CD14-positive monocyte (primary cell): Measurements from ENCODE around the gene GRHPR. TPM values are rescaled to one million over a fixed set of nuclear protein-coding genes. Genes with fewer than 3 reads are reported as not detected.

Experiments used
- DNase-seq, 3 donors: peaks; one replicate each; pipeline ENCODE4 v3.0.0-alpha.2; 2011 to 2022
- H2AFZ ChIP-seq: 2 replicates; pipeline ENCODE4 v1.6.0; 2012; ENCODE audit warnings: mild to moderate bottlenecking, low read depth, low read length, inconsistent platforms; ENCODE audit not compliant: insufficient read depth, poor library complexity, severe bottlenecking
- H3K27ac ChIP-seq, 2 donors: 1 replicate in 1 of 2; 2 replicates in 1 of 2; pipeline ENCODE4 v1.5.1; 2012 to 2013; ENCODE audit warnings: low read length in 2 of 2, control low read depth in 1 of 2, inconsistent platforms in 1 of 2, low read depth in 1 of 2, mild to moderate bottlenecking in 1 of 2
- H3K27me3 ChIP-seq, 2 donors: one replicate each; pipeline versions ENCODE4 v1.6.0 to v1.6.1; 2011 to 2013; ENCODE audit warnings: low read length in 2 of 2; ENCODE audit not compliant: control insufficient read depth in 2 of 2, insufficient read depth in 2 of 2
- H3K36me3 ChIP-seq, 2 donors: replicated peaks in 1 of 2; 1 replicate in 1 of 2; 2 replicates in 1 of 2; pipeline versions ENCODE4 v1.5.1 to v1.6.1; 2012 to 2013; ENCODE audit warnings: low read length in 2 of 2, control low read depth in 1 of 2, inconsistent platforms in 1 of 2, mild to moderate bottlenecking in 1 of 2; ENCODE audit not compliant: insufficient read depth in 2 of 2, control insufficient read depth in 1 of 2
- H3K4me1 ChIP-seq, 2 donors: 1 replicate in 1 of 2; 2 replicates in 1 of 2; pipeline versions ENCODE4 v1.5.1 to v1.6.1; 2012 to 2013; ENCODE audit warnings: low read length in 2 of 2, control low read depth in 1 of 2, inconsistent platforms in 1 of 2, mild to moderate bottlenecking in 1 of 2, moderate library complexity in 1 of 2; ENCODE audit not compliant: insufficient read depth in 2 of 2, control insufficient read depth in 1 of 2
- H3K4me2 ChIP-seq: replicated peaks from 2 replicates; pipeline ENCODE3; 2012; ENCODE audit warnings: low read length, moderate library complexity, mild to moderate bottlenecking; ENCODE audit not compliant: poor library complexity, severe bottlenecking; ENCODE audit errors: extremely low read depth
- H3K4me3 ChIP-seq, 3 experiments: fragments of 200-600 bp in 1 of 3; sonication (generic) in 1 of 3; replicated peaks in 1 of 3; 1 replicate in 2 of 3; 2 replicates in 1 of 3; pipeline ENCODE4 v1.5.1; 2011 to 2013; ENCODE audit warnings: low read length in 3 of 3, mild to moderate bottlenecking in 3 of 3, control low read depth in 2 of 3, low read depth in 2 of 3, inconsistent platforms in 1 of 3, moderate library complexity in 1 of 3
- H3K79me2 ChIP-seq: 2 replicates; pipeline ENCODE4 v1.6.0; 2012; ENCODE audit warnings: mild to moderate bottlenecking, control low read depth, inconsistent platforms, low read length, moderate library complexity; ENCODE audit not compliant: insufficient read depth
- H3K9ac ChIP-seq: 2 replicates; pipeline ENCODE4 v1.6.0; 2017; ENCODE audit warnings: low read length, mild to moderate bottlenecking; ENCODE audit not compliant: insufficient read depth, poor library complexity, severe bottlenecking
- H3K9me3 ChIP-seq, 2 donors: replicated peaks in 1 of 2; 1 replicate in 1 of 2; 2 replicates in 1 of 2; pipeline versions ENCODE4 v1.5.1 to v1.6.1; 2012 to 2013; ENCODE audit warnings: low read length in 2 of 2, control low read depth in 1 of 2; ENCODE audit not compliant: control insufficient read depth in 1 of 2, insufficient read depth in 1 of 2
- H4K20me1 ChIP-seq: 2 replicates; pipeline ENCODE4 v1.6.0; 2012; ENCODE audit warnings: mild to moderate bottlenecking, low read length, control low read depth, moderate library complexity; ENCODE audit not compliant: insufficient read depth
- H3K27ac Mint-ChIP-seq, 7 donors: one replicate each; pipeline ENCODE4 v1.8.0; 2020; ENCODE audit warnings: mild to moderate bottlenecking in 7 of 7, mixed read lengths in 7 of 7, moderate library complexity in 6 of 7, inconsistent platforms in 2 of 7
- H3K27me3 Mint-ChIP-seq, 3 donors: one replicate each; pipeline ENCODE4 v1.8.0; 2021 to 2022; ENCODE audit warnings: low read depth in 3 of 3, mild to moderate bottlenecking in 3 of 3, mixed read lengths in 3 of 3, moderate library complexity in 3 of 3, inconsistent platforms in 1 of 3
- H3K36me3 Mint-ChIP-seq, 2 donors: one replicate each; pipeline ENCODE4 v1.8.0; 2020; ENCODE audit warnings: mixed read lengths in 2 of 2, inconsistent platforms in 1 of 2, mild to moderate bottlenecking in 1 of 2
- H3K4me1 Mint-ChIP-seq: one replicate; pipeline ENCODE4 v1.8.0; 2020; ENCODE audit warnings: mild to moderate bottlenecking, mixed read lengths
- H3K4me3 Mint-ChIP-seq, 2 donors: one replicate each; pipeline ENCODE4 v1.8.0; 2020; ENCODE audit warnings: mild to moderate bottlenecking in 2 of 2, mixed read lengths in 2 of 2, moderate library complexity in 1 of 2
- H3K9me3 Mint-ChIP-seq, 7 donors: one replicate each; pipeline ENCODE4 v1.8.0; 2020 to 2022; ENCODE audit warnings: mixed read lengths in 7 of 7, mild to moderate bottlenecking in 6 of 7, moderate library complexity in 6 of 7, inconsistent platforms in 2 of 7
- CTCF ChIP-seq: fragments of 200-600 bp; IDR thresholded peaks from one replicate; pipeline ENCODE4 v1.8.0; 2022; ENCODE audit warnings: antibody characterized with exemption, mild to moderate bottlenecking
- WGBS: methylation state at CpG from one replicate; pipeline ENCODE4 v1.1.5; 2013; ENCODE audit warnings: missing lambda C conversion rate; ENCODE audit not compliant: insufficient coverage; 5-methylcytosine and 5-hydroxymethylcytosine counted together
- intact Hi-C, 2 donors: fragments of 100-400 bp; cut with micrococcal nuclease; formaldehyde crosslinking; loops; one replicate each; pipeline versions ENCODE4 v1.15.0 to v1.15.1; 2023
- polyA plus RNA-seq, 3 donors: library from polyadenylated mRNA; depleted of rRNA in 1 of 3; unstranded in 2 of 3; stranded (reverse) in 1 of 3; fragments of 300-500 nt in 2 of 3; fragments of >200 nt in 1 of 3; fragmentation: Illumina TruSeq in 2 of 3; gene quantifications; 1 replicate in 2 of 3; 2 replicates in 1 of 3; pipeline ENCODE4 v1.2.3, GENCODE V29; 2012 to 2021

Gene GRHPR
- polyA plus RNA-seq, 3 donors = 73.8 to 96.6 (median 80.9) TPM

DNA sequence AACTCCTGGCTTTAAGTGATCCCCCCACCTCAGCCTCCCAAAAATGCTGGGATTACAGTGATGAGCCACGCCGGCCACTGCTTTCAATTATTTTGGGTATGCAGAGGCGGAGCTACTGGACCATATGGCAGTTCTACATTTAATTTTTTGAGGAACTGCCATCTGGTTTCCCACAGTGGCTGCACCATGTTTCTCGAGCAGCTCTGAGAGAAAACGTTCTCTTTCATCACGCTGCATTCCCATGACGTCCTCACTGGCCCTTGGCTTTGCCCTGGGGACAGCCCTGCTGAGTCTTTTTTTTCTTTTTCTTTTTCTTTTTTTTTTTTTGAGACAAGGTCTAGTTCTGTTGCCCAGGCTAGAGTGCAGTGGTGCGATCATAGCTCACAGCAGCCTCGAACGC, 35.5 kb upstream of the GRHPR start:
- TF ChIP-seq CTCF = no peak
- Mint-ChIP-seq H3K9me3 (peaks cover 0 to 3% (median 0%) of the 10 kb centered on the region in 7 donors), H3K36me3 (no peaks in the 10 kb centered on the region), H3K27ac (no peak overlapping the region), H3K27me3 (peaks cover 0 to 3% (median 2%) of the 10 kb centered on the region in 3 donors), H3K4me3 (no peak overlapping the region), H3K4me1 (peaks cover 4% of the 10 kb centered on the region)
- Histone ChIP-seq H3K4me3 (no peak overlapping the region), H3K4me2 (no peak overlapping the region), H3K27me3 (no peaks in the 10 kb centered on the region), H3K79me2 (no peaks in the 10 kb centered on the region), H3K27ac (no peak overlapping the region), H3K4me1 (no peaks in the 10 kb centered on the region), H3K9me3 (no peaks in the 10 kb centered on the region), H2AFZ (no peak overlapping the region), H3K9ac (no peak overlapping the region), H3K36me3 (no peaks in the 10 kb centered on the region), H4K20me1 (no peaks in the 10 kb centered on the region)
- DNase-seq = no peak
- intact Hi-C loops = no loop called here
- WGBS = 87% methylated on average over 10 of the region's 10 CpGs

DNA sequence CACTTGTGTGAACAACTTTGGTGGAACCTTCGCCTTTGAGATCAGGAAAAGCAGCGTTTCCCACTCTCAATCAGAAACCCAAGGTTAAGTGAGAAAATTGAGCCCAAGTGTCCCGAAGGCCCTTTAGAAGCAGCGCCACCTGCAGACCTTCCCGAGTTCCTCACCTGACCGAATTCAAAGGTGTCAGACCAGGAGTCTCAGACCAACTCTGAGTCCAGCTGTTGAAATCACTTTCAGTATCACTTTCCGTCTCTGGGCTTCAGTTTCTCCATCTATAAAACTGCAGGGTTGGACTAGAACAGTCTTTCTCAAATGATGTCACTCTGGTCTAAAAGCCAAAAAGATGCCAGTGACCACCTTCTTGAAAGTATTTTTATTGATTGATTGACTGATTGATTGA, 31.7 kb upstream of the GRHPR start:
- H3K27me3 Mint-ChIP-seq = peaks cover 2 to 5% (median 4%) of the 10 kb centered on the region in 3 donors
- H3K36me3 ChIP-seq = no peaks in the 10 kb centered on the region

More for the DNA sequence above, 31.7 kb upstream of the GRHPR start:
- Histone ChIP-seq H3K27ac (no peak overlapping the region), H3K4me2 (no peak overlapping the region), H3K9me3 (no peaks in the 10 kb centered on the region), H4K20me1 (no peaks in the 10 kb centered on the region), H3K27me3 (no peaks in the 10 kb centered on the region), H3K9ac (no peak overlapping the region), H3K79me2 (no peaks in the 10 kb centered on the region), H3K4me1 (no peaks in the 10 kb centered on the region), H3K4me3 (no peak overlapping the region), H2AFZ (no peak overlapping the region)
- Mint-ChIP-seq H3K4me3 (peak overlapping the region in 1 of 2 donors; percentile 63), H3K36me3 (no peaks in the 10 kb centered on the region), H3K27ac (no peak overlapping the region), H3K9me3 (no peaks in the 10 kb centered on the region), H3K4me1 (peaks cover 4% of the 10 kb centered on the region)
- no peak for DNase-seq
- 42% methylated on average over 7 of the region's 7 CpGs for WGBS
- peak; percentile 17 for TF ChIP-seq CTCF
- intact Hi-C loops = no loop called here
